ENCODE measurements around the gene TMED5.

The TMED5 gene

GRCh38 chr1:93120614-93121013, 59.6 kb downstream of the TMED5 start:
- DNase-seq: no peak

GRCh38 chr1:93114391-93114790, 65.8 kb downstream of the TMED5 start:
- DNase-seq: no peak

- DNase-seq: no peak
Observed at GRCh38 chr1:93113127-93113526, 67.1 kb downstream of the TMED5 start.

GRCh38 chr1:93111561-93111960, 68.7 kb downstream of the TMED5 start:
- no peak for DNase-seq

GRCh38 chr1:93111065-93111464, 69.1 kb downstream of the TMED5 start:
- no peak for DNase-seq

- DNase-seq: no peak
Observed at GRCh38 chr1:93109578-93109977, 70.6 kb downstream of the TMED5 start.

- no peak for DNase-seq
Observed at GRCh38 chr1:93108335-93108734, 71.9 kb downstream of the TMED5 start.

- DNase-seq: no peak
Observed at GRCh38 chr1:93107395-93107794, 72.8 kb downstream of the TMED5 start.

- no peak for DNase-seq
Observed at GRCh38 chr1:93106226-93106625, 74.0 kb downstream of the TMED5 start.

- no peak for DNase-seq
Observed at GRCh38 chr1:93102142-93102541, 78.1 kb downstream of the TMED5 start.
